Brain microvascular endothelial cell (primary cell): Measurements from ENCODE around the gene KRTAP5-6.

ENCODE experiments used
- DNase-seq: peaks from one replicate; pipeline ENCODE4 v3.0.0-alpha.2; 2020
- H3K27ac ChIP-seq: fragments of 250-450 bp; sonication (Bioruptor Pico); 2 replicates; pipeline ENCODE4 v1.5.1; 2020; ENCODE audit warnings: mild to moderate bottlenecking, moderate library complexity
- H3K27me3 ChIP-seq: fragments of 250-450 bp; sonication (Bioruptor Pico); replicated peaks from 2 replicates; pipeline ENCODE4 v1.5.1; 2020; ENCODE audit warnings: mild to moderate bottlenecking
- H3K36me3 ChIP-seq: fragments of 250-450 bp; sonication (Bioruptor Pico); replicated peaks from 2 replicates; pipeline ENCODE4 v1.5.1; 2020; ENCODE audit warnings: mild to moderate bottlenecking
- H3K4me3 ChIP-seq: 2 replicates; pipeline ENCODE4 v1.5.1; 2011; ENCODE audit warnings: low read depth, mild to moderate bottlenecking, control low read depth, low read length, moderate library complexity
- CTCF ChIP-seq: IDR thresholded peaks from 2 replicates; pipeline ENCODE4 v1.5.1; 2011; ENCODE audit warnings: low read depth, mild to moderate bottlenecking, moderate library complexity, low read length, control low read depth, inconsistent platforms; ENCODE audit errors: missing control alignments
- in situ Hi-C: cut with HindIII; loops from 2 replicates; pipeline ENCODE4 v1.10.0; 2017; ENCODE audit warnings: low sequenced_read_pairs, low pct_ligation_motif_present

Gene KRTAP5-6

GRCh38 chr11:1673446-1674172, 23.4 kb upstream of the KRTAP5-6 start:
- in situ Hi-C loops: no loop called here
- H3K36me3 ChIP-seq: no peaks in the 10 kb centered on the region
- no peak for DNase-seq
- H3K27me3 ChIP-seq: peaks cover 26% of the 10 kb centered on the region
- no peak for TF ChIP-seq CTCF
- no peak overlapping the region for H3K27ac ChIP-seq
- no peak overlapping the region for H3K4me3 ChIP-seq

- Histone ChIP-seq H3K27ac (no peak overlapping the region), H3K27me3 (peaks cover 22% of the 10 kb centered on the region), H3K4me3 (no peak overlapping the region), H3K36me3 (no peaks in the 10 kb centered on the region)
- TF ChIP-seq CTCF: no peak
- in situ Hi-C loops: no loop called here
- DNase-seq: no peak
Observed at GRCh38 chr11:1674173-1675131, 22.5 kb upstream of the KRTAP5-6 start.

GRCh38 chr11:1675536-1676228, 21.3 kb upstream of the KRTAP5-6 start:
- H3K27me3 ChIP-seq: peaks cover 22% of the 10 kb centered on the region

GRCh38 chr11:1676229-1676740, 20.7 kb upstream of the KRTAP5-6 start:
- no peaks in the 10 kb centered on the region for H3K36me3 ChIP-seq
- peaks cover 22% of the 10 kb centered on the region for H3K27me3 ChIP-seq
- in situ Hi-C loops: no loop called here
- no peak for DNase-seq
- no peak for TF ChIP-seq CTCF
- H3K27ac ChIP-seq: no peak overlapping the region
- H3K4me3 ChIP-seq: no peak overlapping the region

More at GRCh38 chr11:1675536-1676228, 21.3 kb upstream of the KRTAP5-6 start:
- Histone ChIP-seq H3K36me3 (no peaks in the 10 kb centered on the region), H3K27ac (no peak overlapping the region), H3K4me3 (no peak overlapping the region)
- in situ Hi-C loops: no loop called here
- DNase-seq: no peak
- TF ChIP-seq CTCF: no peak

GRCh38 chr11:1679881-1680280, 17.1 kb upstream of the KRTAP5-6 start:
- no peak for TF ChIP-seq CTCF
- Histone ChIP-seq H3K4me3 (no peak overlapping the region), H3K27me3 (peaks cover 10% of the 10 kb centered on the region), H3K36me3 (no peaks in the 10 kb centered on the region), H3K27ac (no peak overlapping the region)
- no peak for DNase-seq
- in situ Hi-C loops: no loop called here
